Right forelimb (tissue), 1 donor: ENCODE measurements around the gene CNPPD1.

Experiments
- DNase-seq: peaks from one replicate; pipeline ENCODE4 v3.0.0-alpha.2; 2018

The CNPPD1 gene

DNA sequence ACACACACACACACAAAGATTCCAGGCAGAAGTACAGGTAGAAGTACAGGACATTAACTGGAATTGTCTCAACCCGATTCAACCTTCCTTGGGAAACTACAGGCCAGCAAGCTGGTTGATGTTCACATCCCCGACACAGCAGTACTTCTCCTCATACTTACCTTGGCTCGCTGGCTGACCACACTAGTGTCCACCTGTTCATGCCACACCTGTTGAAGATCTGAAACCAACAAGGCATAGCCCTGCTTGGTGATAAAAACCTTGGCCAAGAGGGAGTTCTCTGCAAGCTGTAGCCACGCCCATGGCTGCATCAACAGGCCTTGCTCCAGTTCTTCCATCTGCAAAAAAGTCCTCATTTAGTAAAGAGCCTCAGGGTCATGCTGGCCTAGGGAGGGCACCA, 18.7 kb downstream of the CNPPD1 start:
- DNase-seq = no peak

DNA sequence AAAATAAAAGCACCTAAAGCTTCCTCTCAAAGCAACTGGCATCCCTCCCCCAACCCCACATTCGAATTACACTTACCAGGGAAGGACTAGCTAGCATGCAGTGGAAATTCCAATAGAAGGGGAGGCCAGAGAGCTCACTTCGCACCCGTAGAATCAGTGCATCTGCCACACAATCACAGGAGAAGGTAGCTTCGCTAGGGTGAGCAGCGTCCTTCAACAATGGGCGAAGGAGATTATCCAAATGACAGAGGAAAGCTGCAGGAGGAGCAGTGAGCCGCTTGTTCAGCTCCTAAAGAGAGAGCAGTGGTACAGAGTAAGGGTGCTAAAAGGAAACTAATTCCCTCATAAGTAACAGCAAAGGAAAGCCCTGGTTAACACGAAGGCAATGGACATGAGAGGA, 19.3 kb downstream of the CNPPD1 start:
- no peak for DNase-seq

DNA sequence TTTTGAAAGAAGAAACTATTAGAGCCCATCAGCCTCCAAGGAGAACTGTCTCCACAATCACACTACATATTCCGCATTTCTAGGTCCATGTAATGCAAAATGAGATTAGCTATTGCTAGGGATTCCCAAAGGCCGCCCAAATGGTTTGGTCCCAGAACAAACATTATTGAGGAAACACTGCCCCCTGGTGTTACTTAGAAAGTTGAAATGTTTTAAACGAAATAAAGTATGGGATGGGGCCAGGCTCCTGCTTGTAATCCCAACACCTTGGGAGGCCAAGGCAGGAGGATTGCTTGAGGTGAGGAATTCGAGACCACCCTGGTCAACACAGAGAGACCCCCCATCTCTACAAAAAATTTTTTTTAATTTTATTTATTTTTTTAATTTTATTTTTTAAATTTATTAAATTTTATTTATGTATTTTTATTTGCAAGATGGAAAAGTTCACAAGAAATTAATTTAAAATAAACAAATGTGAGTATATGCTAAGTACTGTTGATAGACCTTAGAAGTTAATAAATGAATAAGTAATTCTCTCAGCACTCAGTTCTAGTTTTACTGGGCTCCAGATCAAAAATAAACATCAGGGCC, 21.6 kb downstream of the CNPPD1 start:
- DNase-seq = no peak

DNA sequence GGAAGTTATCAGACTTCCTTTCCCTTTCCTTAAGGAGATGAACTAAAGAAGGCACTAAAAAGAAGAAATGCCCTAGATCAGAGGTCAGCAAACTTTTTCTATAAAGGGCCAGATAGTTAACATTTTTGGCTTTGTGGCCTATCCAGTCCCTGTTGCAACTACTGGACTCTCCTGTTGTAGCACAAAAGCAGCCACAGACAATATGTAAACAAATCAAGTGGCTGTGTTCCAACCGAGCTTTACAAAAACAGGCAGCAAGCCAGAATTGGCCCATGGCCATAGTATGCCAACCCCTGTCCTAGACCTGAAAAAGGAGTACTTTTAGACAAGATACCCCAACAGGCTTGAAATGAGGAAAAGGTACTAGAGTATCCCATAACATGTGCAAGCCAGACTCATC, 27.1 kb downstream of the CNPPD1 start:
- DNase-seq = no peak

DNA sequence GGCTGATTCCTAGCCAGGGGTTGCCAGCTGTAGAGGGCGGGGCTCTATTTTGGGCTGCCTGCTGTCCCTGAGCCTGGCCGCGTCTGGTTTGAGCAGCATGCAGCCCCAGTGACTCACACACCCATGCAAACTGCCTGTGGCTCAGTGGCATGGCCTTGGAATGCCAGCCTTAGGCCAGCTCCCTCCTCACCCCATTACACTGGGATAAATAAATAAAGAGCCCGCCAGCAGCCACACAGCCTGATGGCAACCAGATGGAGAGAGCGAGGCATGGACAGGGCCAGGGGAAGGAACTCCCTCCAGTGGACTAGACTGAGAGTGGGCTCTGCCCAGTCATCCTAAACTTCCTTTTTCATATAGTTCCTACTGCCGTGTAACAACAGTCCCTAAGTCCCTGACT, 34.4 kb downstream of the CNPPD1 start:
- DNase-seq = no peak

DNA sequence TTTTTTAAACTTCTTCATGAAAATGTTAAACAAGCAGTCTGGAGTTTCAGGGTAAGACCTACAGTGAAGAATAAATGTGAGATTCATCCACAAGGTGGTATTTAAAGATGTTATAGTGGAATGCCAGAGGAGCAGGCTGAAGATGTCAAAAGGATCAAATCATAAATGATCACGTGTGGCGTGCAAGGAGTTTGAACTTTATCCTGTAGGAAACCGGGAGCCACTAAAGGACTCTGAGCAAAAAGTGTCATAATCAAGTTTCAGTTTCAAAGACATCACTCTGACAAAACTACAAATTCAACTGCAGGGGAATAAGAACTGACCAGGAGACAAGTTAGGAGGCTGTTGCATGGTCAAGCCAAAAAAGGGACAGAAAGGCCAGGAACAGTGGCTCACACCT, 36.0 kb downstream of the CNPPD1 start:
- no peak for DNase-seq

DNA sequence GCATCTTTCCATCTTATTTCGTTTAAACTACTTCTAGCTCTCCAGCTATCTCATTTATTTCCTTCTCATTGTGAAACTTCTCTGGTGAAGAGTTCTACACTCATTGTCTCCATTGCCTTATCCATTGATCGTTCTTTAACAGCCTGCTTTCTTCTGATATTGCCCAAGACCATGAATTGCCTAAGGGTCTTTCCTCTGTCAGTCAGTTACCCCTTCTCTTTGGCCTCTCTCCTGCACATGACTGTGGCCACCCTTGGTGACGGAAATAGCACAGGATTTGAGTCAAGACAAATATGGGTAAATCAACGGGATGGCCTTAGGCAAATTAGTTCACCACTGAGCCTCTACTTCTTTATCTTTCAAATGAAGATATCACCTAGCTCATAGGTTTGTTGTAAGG, 42.7 kb downstream of the CNPPD1 start:
- no peak for DNase-seq

DNA sequence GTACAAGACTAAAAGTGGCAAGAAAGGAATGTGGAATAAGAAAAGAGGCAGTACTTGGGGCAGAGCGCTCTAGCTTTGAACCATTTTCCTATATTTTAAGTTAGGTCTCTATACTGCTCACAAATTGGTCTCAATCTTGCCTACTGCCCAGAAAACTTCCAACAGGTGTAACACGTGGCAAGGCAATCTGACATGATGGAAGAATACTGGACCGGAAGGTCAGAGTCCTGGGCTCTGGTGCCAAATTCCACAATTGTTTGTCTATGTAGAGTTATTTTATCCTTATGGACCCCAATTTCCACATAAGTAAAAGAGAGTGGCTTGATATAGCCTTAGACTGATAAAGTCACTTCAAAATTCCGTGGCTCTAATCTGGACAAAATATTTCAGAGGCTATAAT, 45.0 kb downstream of the CNPPD1 start:
- no peak for DNase-seq

DNA sequence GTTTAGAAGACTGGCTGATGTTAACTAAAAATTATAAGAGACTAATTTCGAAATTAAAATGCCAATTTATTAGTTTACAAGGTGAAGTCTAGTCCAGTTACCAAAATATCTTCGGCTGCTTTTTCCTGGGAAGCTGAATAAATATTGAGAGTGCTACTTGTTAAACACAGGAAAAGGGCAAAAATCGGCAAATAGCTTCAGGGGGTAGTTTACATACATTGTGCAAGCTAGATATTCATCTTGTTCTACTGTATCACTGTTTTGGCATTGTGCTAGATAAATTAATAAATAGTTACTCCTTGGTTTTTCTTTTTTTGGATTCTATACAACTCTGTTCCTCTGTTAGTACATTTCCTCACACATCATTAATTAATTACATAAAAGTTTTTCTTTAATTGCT, 45.4 kb downstream of the CNPPD1 start:
- DNase-seq = no peak

DNA sequence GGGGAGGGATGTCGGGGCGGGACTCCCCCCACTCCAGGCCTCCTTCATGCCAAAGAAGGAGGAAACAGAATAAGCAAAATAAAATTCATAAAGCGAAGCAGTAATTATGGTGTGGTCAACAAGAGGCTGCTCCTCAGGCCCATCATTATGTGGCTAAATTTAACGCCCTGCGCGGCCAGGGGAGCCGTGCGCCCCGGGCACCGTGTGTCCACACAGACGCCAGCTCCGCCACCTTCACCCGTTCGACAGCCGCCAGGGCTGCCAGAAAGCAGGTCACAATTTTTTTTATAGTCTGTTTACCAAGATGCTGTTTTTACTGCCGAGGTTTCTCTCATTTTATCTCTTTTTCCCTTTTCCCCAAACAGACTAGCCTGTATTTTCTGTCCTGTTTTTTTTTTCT, 47.1 kb downstream of the CNPPD1 start:
- no peak for DNase-seq

DNA sequence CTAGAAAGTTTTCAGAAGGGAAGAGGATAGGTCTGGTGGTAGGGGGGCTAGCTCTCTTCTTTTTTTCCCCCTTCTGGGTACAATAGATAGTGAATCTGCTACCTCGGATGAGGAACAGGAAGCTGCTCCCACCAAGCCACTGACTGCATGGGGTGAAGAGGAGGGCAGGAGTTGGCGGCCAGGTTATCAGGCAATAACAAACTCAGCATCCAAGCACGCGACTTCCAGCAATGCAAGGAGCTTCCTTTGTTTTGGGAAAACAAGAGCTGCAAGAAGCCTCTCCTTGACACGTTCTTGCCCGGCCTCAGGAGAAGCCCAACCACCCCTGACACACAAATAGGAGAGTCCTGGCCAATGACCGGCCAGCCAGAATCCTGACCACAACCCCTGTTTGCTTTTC, 48.3 kb downstream of the CNPPD1 start:
- DNase-seq = no peak

DNA sequence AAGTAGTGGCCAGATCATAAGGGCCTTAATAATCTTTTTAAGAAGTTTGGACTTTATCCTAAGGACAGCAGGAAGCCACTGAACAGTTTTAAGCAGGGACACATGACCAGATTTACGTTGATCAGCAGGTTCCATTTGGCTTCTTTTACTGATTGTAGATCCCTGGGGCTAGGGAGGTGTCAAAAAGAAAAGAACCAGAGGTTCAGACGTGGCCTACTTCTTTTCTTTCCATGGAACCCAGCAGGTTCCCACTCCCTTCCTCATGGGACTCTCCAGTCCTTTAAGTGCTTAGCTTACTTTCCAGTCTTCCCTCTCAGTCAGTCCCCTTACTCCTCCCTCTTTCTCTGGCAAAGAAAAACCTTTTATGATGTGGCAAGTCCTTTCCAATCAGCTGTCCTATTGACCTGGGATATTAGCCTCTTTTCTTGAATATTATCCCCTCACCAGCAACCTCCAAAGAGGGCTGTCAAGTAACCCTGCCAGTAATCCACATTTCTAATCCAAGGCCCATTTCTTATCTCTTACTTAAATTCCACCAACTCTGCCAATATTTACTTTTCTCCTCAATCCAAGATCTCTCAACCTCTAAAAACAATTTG, 49.6 kb downstream of the CNPPD1 start:
- no peak for DNase-seq

DNA sequence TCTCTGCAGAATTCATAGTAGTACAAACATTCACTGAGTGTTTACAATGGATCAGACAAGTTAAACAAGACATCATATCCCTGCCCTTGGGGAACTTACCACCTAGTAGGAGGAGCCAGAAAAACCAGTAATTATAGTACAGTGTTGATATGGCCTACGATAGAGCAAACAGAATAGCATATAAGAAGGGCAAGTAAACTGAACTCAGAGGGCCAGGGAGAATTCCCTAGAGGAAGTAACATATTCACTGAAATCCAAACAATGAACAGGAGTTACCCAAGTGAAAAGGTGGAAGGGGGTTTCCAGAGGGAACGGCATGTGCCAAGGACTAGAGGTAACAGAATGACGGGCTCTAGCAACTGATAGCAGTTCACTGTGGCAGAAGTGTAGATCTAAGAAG, 50.2 kb downstream of the CNPPD1 start:
- no peak for DNase-seq

DNA sequence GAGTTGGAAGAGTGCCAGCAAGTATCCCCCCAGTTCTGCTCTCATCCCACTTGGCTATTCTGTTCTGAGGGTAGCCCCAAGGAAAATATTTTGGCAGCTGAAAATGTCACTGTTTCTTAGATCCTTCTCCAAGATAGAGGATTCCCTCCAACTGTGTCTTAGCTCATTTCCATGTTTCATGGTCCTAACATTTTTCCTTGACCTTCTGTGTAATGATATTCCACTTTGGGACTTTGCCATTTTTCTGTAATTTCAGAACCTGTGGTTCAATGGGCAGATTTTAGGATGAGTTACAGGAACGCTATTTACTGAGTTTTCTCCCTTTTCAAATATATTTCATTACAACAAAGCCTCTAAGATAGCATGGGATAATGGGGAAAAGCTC, 50.8 kb downstream of the CNPPD1 start:
- no peak for DNase-seq

DNA sequence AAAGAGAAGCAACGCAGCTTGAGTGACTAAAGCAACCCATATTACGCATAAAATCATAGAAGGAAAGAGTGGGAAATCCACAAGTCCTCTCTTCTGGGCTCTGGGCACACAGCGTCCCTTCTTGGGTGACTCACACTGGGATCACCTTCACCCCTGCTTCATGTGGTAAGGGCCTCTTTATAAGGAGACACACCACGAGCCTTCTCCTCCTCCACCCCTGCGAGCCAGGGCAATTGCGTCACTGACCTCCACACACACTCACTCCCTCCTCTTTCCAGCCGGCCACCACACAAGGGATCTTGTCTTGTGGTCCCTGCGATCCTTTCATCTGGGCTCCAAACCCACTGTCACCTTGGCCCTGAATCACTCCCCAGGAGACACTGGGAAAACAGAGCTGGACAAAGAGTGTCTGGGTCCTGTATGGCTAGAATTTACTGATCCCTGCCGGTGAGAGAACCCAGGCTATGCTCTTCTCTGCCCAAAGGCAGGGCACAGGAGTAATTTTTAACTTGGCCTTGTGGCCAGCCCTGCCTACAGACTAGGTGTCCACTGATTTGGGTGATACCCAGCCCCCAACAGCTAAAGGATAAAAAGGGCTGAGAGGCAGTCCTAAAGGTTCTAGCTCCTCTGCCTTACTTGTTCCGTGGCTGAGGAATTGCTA, 51.4 kb downstream of the CNPPD1 start:
- DNase-seq = no peak

DNA sequence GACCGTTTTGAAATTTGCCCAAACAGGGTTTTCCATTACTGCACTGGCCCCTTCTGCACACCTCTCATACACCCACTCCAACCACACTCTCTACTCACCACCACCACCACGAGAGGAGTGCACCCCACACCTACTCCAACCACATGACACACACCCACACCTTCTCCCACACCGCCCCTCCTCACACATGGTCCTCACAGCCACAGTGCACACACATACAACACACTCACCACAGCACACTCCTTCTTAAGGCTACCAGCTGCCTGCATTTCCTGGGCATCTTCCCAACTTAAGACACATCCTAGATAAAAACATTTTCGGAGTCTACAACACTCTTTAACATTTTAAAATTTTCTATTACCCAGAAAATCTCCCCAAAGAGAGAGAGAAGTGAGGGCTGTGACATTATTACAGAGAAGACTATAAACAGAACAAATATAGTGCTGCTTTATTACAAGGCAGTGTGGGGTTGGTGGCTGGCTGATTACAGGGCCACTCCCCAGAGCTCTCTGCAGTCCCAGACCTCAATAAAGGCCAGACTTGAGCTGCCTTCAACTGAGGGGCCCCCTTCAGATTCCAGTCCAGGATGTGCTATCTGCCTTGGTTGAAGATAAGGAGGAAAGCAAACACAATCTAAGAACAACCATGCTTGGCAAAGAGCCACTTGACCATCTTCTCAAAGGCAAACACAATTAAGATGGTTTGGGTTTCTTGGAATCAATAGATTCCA, 52.2 kb downstream of the CNPPD1 start:
- DNase-seq = no peak

DNA sequence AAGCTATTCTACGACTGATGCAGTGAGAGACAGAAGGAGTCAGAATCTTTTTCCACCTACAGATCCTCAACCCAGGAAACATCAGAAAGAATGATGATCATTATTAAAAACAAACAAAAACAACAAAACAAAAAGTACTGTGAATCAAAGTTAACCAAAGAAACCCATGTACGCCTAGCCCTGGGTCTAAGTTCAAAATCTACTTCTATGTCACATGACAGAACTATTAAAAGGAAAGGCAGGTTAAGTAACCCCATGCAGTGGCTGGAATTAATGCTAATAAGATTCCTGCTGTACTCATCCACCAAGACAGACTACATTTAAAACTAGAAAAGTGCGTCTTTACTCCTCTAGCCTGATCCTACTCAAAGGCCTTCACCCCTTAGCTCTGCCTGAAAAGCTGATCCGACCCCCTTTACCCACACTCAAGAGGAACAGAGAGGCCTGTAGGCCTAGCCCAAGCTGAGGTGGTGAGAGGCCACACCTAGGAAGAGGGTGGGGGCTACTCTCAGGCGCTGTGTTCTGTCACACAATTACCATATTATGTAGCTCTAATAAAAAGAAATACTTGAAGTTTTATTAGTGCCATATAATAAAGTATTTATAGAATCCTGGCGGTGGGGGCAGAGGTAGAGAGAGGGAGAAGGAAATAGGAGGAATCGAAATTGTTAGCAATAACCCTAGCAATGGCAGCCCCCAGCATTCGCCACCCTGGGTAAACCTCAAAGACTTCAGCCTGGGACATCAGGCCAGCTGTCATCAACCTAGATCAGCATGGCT, 53.2 kb downstream of the CNPPD1 start:
- no peak for DNase-seq

DNA sequence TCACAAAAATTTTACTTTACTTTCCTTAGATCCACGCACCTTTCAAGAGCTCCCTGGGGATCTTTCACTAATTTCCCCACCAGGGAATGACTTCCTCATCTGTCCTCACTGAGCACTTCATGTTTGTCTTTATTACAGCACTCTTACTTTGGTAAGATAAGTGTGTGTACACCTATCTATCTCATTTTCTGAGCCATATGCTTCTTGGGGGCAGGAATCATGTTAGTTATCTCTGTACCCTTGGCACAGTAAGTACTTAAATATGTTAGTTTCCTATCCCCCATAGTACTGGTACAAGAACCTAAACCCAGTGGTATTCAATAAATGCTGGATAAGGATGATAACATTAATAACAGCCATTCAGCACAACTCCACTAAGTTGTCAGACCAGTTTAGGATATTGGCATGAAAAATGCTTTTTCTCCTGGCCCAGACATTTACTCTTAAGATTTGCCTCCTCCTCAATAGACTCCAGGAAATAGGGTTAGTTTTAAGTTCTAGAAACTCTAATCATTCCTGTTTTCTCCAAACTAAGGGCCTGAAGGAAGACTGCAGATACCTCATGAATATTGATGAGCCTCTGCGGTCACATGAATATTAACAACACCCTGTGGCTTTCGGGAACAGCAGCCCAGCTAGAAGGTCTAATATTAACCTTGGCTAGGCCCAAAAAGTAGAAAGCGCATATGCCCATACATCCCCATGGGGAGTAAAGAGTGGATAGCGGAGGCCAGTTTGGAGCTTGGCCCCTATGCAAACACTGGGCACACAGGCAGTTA, 54.3 kb downstream of the CNPPD1 start:
- DNase-seq = no peak
